ENCODE results near the gene HSD11B2.
A peak's percentile ranks its signal among the peaks of the same experiment; 100 is the strongest.
"Not testable (repeated sequence)": the region's sequence is repeated elsewhere in the genome, so short reads cannot be mapped to it uniquely, and the experiment has no call there.

The HSD11B2 gene

DNA sequence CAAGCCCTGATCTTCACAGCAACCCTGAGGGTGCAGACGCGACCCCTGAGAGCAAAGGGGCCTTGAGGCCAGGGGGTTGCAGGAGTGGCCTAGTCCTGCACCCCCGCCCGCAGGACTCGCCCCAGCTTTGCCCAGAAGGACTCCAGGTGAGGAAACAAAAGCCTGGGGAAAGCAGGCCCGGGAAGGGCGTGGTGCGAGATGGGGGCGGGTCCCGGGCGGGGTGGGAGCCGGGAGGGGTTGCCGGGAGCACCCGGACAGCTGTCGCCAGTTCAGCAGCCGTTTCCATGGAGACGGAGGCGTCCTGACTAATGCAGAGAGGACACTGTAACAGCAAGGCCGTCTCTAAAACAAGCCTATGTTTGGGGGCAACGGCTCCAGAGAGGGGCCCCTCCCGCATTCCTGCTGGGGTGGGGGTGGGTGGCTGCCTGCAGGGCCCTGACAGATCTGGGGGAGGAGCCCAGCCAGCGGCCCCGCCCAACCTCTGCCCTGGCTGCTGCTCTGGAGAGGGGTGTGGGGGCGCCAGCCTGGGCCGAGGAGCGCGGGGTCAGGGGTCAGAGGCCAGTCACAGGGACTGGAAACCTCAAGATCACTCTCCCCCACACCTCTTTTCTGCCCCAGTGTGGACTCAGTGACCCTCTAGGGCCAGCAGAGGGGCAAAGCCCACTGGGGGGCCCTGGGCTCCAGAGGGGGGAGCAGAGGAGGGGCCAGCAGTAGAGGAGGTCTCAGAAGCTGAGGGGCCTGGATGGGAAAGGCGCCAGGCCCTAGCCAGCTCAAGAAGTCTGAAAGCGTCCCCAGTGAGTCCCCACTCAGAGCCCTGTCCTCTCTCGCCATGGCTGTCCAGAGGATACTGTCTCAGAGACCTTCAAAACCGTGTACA lies 34.5 kb upstream of the HSD11B2 start:
- DNase-seq = peak; percentile 97 to 99

DNA sequence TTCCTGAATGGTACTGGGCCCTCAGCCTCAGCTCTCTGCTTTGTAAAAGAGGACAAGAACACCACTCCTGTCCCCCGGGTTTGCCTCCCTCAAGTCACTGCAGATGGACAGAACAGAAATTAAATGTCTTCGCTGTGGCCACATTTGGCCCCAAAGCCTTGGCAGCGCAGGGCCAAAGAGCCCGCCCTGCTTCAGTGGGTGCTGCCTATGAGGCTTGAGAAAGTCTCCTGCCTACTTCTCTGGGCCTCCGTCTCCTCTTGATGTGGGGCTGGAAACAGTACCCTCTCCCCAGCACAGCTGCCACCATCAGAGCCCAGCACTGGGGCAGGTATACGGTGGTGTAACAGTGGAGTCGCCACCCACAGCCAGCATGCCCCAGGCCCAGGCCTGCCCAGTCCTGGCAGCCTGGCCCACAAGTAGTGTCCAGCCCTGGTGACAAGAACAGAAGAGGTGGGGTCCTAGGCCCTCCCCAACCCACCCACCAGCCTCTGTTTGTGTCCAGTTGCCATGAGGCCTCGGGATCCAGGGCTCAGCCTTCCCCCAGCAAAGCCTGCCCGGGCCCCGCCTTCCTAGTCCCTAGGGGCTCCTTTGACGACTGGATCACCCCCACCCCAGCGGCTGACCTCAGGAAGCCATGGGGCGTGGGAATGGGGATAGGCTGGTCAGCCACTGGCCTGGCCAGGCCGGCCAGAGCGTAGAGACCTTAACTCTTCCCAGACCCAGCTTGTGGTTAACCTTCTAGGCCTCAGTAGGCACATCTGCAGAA lies 33.7 kb upstream of the HSD11B2 start:
- DNase-seq = peak in 1 of 2 experiments; percentile 19

DNA sequence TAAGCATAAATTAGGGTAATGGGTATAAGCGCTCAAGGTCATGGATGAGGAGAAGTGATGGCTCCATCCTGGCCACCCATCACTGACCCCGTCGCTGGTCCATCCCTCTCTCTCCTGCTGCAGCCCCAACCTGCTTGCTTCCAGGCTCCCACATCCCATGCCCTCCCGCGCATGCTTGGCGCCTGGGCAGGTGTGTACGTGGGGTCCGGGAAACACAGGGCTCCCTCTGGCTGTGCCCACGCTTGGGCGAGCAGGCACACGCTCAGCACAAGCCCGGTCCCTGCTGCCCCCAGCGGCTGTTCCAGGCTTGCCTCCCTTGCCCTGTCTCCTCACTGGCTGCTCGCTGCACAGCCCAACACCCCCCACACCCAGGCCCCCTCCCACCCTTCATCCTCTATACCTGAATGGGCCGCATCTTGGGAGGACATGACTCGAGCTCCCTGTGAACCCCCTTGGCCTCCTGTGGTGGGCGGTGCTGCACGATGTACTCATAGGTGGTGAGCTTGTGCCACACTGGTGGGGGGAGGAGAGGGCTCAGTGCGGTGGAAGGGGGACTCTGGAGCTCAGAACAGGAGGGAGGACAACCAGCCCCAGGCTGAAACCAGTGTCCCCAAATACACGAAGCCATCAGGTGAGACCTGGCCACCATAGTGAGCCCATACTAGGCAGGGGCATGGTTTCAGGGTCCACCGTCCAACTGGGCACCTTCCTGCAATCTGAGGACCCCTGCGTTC lies 32.9 kb upstream of the HSD11B2 start:
- no peak for DNase-seq

DNA sequence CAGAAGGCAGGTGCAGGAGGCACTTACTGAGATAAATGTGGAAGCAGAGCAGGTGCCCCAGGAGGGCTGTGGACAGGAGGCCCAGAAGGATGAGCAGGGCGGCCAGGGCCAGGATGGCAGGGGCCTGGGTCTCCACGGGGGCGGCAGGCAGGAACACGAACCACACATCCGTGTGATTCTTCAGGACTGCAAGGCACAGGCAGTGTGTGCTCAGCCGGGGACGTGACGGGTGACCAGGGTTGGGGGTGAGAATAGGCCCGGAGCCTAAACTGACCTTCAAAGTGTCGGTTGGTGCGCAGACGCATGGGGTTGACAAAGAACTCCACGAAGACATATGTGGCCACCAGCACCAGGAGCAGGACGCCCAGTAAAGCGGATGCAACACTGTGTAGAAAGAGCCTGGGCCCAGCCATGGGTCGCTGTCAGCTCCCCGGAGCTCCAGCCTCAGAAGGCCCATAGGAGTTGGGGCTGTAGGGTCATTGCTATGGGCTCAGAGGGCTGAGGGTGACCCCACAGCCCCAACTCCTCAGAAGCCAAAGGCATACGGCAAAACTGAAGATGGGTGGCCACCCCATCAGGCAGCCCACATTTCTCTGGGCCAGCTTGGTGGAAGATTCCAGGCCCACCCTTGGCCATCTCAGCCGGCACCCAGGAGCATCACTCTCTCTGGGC lies 32.2 kb upstream of the HSD11B2 start:
- no peak for DNase-seq

DNA sequence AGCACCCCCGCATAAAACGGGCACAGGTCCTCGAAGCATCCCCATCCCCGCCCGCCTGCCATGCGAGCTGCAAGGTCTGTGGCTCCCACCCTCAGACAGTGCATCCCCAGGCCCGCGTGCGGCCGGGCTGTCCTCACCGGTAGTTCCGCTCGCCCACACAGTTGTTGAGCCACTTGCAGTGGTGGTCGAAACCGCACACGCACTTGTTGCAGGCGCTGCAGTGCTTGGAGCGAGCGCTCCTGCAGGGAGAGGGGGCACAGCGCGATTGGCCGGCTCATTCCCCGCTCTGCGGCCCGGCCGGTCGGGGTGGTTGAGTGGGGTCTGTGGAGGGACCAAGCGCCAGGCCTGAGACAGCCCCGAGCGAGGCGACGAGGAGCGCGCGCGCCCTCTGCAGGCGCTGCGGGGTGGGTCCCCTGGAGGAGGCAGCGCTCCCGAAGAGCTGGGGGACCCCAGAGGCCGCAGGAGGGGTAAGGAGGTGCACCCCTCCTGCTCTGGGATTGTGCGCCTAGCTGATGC lies 31.6 kb upstream of the HSD11B2 start:
- peak in 1 of 2 experiments; percentile 49 for DNase-seq

DNA sequence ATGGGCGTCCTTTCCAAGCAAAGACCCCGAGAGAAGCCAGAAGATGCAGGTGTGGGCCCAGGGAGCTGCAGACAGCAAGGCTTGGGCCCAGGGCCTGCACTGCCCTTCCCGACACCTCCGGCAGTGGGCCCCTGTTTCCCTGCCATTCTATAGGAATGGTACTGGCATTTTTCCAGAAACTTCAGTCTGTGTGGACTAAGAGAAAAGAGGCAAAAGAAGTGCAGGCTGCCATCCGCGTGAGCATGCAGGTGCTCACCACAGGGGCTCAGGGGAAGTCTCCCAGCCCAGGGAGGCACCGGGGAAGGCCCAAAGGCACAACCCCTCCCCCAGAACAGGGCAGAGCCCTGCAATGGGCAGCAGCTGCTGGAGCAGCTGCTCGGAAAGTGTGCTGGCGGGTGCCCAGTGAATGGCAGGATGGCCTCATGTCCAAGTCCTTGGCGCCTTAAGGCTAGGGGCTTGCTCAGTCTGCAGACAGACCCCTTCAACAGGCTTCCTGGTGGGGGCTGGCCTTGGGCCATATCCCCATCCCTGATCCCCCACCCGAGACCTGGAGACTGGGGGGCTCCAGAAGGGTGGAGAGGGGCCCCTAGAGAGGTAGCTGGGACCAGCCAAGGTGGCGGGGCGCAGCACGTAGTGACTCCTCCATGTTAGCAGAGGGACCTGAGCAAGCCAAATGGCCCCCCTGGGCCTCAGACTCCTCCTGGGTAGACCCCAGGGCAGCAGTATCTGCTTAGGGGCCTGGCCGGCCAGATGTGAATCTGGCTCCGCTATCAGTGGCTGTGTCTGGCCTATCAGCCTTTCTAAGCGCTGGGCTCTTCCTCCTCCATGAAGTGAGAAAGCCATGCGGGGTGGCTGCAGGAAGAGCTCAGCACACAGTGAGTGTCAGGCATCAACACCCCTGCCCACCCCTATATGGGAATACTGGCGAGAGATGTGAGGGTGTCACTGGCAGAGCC lies 30.9 kb upstream of the HSD11B2 start:
- peak; percentile 73 to 88 for DNase-seq

DNA sequence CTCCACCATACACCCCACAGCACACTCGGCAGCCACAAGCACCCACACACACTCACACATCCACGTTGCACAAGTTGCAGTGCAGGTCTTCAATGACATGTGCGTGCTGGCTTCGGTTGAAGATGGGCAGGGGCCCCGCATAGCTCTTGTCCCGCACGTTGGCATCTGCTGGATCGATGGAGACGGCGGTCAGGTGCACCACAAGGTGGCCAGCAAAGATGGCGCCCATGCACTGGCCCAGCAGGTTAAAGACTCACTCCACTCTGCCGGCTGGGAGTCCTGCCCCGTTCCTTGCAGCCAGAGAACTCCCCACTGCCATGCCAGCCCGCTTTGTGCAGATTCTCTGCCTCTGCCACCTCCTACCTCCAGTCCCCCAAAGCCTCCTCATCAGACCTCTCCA lies 30.0 kb upstream of the HSD11B2 start:
- DNase-seq = no peak

DNA sequence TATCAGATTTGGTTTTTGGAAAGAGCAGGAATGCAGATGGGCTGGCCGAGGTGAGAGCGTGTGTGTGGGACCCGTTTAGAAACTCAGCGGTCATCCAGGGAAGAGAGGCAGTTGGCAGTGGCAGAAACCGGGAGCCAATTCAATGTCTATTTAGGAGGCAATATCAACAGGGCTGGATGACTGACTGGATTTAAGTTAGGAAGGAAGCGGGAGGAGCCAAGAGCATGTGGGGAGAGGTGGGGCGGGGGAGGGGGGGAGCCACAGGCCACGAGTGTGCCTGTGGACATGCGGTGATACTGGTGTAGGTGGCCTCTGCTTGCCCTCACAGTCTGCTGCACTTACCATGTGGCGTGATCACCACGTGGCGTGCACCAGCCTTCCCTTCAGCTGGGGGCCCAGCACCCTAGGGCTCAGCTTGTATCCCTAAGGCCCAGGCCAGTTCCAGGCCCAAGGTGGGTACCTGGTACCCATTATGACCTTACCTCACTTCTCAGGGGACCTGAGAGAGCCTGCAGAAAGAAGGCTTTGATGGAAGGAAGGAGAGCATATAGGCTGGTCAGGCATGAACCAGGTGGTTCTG lies 26.9 kb upstream of the HSD11B2 start:
- DNase-seq = no peak

DNA sequence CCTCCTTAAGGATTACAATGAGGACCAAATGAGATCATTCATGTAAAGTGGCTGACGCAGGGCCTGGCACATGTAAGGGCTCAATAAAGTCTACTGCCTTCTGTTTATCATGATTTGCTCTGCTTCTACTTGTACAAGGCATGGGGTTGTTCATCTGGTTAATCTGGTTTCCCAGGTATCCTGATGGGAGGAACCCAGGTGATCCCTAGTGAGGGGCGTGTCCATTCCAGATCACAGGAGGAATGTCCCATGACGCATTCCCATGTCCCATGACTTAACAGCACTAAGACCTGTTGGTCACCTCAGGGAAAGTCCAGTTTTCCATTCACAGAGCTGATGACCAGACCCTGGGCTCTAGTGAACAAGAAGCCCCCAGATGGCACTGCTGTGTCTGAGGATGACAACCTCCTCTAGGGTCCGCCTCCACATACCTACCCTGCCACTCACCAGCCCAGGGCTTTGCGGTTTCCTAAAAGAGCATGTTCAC lies 26.1 kb upstream of the HSD11B2 start:
- DNase-seq = no peak

DNA sequence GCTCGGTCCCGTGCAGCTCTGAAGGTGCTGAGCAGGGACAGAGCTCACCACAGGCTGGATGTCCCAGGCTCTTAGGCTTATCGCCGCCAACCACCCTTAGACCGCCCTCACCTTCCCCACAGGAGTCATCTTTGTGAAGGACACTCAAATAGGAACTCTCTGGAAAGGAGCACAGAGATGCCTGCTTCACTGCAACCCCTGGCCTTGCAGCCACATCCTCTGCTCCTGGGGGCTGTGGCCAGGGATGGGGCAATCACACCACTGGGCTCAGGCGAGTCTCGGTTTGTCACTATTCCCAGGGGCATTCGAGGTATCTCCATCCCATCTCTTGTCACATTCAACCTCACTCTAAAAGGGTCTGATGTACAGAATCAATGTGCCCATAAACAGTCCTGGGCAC lies 25.6 kb upstream of the HSD11B2 start:
- DNase-seq = no peak

DNA sequence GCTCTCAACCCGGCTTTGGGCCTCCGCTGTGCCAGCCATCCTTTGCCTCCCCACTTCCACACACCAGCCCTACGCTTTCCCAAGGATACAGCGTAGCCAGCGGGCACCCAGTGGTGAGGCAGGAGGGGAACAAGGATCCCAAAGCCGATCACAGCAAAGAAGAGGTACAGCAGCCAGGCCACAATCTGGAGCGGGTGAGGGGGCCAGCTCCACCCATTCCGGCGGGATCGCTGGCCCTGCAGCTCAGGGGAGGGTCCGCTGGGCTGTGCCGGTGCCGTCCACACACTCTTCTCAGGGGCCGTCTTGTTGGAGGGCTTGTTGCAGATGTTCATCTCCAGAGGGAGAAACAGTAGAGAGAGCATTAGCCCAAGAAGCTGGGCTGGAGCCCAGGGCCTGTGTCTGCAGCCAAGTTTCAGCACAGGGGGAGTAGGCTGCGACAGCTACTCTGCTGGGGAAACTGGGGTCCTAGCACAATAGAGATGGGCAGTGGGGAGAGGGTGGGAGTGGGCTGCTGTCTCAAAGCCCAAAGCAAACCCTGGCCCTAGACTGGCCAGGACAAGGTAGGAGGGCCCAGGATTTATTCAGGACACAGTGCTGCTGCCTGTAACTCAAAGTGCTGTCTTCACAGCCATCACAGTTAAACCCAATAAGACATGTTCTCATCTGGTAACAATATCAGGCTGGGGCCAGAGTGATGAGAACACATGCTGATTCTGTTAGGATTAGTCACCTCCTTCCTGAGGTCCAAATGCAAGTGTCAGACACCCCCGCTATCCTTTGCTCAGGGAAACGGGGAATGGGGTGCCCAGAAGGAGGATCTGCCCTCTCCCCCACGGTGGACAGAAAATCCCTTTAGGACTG lies 24.6 kb upstream of the HSD11B2 start:
- DNase-seq = no peak

DNA sequence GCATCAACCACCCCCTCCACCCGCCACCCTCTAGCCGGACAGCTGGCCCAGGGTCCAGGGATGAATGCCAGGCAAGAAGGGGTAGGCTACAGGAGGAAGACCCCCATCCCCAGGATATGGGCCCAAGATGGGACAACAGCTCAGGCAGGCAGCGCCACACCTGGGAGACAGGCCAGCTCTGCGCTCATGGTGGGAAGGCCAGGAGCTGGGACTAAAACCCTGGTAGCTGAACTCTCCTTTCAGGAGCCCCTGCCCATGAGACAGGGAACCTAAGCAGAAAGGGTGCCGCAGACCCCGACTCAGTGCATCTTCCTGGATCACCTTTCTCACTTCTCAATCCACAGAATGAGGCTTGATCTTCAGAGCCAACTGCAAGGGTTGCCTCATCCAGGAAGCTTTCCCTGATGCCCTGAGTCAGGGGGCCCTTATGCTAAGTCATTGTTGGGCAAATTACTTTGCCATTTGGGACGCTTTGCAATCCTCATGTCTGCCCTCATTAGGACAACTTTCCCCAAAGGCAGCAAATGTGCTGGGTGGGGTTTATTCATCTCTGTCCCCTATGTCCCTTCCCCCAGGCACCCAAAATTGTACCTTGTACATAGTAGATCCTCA lies 23.6 kb upstream of the HSD11B2 start:
- no peak for DNase-seq

DNA sequence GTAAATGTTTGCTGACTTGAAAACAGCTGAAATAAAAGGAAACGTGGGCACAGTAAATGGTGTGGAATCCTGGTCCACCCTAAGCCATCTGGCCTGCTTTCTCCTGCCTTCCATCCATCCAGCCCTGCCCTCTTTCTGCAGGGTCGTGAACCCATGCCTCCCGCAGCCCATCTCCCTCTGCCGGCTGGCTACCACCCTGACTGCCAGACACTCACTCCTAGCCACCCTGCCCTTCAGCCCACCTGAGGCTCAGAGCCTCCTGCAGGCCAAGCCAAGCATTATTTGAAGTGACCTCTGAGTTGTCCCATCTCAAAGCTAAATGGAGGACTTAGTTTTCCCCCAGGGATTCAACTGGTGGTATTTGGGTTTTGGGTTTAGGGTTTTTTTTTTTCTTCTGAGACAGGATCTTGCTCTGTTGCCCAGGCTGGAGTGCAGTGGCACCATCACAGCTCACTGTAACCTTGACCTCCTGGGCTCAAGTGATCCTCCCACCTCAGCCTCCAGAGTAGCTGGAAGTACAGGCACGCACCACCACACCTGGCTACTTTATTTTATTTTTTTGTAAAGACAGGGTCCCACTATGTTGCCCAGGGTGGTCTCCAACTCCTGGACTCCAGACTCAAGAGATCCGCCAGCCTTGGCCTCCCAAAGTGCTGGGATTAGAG lies 23.0 kb upstream of the HSD11B2 start:
- no peak for DNase-seq

DNA sequence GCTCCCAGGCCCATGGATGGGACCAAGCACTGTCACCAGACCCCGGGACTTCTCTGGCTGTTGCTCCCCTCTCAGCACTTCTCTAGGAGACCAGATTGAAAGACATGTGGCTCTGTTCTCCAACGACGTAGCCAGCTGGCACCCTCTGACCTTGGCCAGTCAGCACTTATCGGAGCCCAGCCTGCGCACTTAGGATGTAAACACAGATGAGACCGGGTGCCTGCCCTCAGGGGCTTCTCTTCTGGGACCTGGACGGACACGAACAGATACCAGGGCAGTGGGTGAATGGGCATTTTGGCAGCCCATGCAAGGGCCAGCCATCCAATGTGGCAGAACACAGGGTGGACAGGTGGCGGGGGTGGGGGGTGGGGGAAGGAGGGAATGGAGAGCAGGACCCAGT lies 21.3 kb upstream of the HSD11B2 start:
- no peak for DNase-seq

DNA sequence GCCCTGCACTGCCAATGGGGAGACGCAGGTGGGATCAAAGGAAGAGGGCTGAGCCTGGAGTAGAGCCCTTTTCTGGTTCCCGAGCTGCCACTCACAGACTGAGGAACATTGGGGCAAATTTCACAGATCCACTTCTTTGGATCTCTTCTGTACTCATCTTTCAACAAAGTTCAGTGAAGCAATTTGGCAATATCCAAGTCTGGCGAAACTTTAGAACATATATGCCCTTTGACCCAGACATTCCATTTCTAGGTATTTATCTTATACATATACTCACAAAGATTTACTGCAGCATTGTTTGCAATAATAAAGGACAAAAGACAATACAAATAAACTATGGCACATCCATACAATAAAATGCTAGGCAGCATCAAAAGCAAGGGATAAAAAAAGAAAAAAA lies 19.6 kb upstream of the HSD11B2 start:
- no peak for DNase-seq

DNA sequence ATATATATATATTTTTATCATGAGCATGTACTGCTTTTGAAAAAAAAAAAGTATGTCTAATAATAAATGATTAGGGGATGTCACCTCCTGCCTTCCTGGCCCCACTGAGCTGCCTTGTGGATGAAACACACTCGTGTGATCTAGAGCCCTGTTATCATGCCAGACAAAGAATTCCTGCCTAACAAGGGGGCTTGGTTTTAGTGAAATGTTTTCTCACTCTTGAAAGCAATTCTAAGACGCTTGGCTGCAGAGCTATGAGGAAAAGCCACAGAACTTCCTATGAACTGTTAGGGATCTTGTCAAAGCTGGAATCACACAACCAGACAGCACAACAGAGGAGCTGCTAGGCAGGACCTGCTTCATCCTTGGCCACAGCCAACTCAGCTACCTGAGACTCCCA lies 18.6 kb upstream of the HSD11B2 start:
- no peak for DNase-seq

DNA sequence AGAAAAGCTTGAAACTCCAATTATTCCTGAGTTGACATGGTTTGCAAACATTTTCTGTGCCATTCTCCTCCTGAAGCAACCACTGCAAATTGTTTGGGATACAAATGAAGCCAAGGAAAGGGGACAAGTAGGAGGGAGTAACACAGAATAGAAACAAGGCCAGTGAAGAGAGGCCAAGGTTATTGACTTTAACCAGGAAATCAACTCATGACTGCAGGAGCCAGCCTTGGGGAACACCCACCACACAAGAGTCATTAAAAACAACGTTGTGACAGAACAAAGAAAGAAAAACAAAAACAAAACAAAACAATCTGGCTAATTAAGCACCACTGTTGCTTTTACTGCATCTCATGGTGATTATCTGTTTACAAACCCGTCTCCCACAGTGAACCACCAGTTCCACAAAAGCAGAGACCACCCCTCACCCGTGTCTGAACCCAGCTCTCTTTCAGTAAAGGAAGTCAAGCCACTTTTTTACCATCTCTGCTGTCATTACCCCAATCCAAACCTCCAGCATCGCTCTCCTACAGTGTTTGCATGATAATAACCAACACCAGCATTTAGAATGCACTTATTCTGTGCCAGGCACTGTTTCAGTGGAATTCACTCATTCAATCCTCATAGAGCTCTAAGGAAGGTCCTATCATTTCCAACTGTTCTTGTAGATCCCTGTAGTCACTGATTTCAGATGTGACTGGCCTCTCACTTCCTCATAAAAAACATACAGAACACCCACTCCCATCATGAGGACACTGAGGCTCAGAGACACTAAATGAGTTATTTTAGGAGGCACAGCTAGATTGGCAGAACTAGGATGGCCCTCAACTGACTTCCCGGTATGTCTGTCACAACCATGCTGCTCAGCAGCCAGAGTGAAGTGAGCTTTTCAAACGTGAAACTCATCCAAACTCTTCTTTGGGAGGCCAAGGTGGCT lies 16.7 kb upstream of the HSD11B2 start:
- no peak for DNase-seq

DNA sequence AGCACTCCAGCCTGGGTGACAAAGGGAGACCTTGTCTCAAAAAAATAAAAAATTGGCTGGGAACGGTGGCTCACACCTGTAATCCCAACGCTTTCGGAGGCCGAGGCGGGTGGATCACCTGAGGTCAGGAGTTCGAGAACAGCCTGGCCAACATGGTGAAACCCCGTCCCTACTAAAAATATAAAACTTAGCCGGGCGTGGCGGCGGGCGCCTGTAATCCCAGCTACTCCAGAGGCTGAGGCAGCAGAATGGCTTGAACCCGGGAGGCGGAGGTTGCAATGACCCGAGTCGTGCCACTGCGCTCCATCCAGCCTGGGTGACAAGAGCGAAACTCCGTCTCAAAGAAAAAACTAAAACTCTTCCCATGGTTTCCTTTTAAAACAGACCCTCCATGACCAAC lies 15.5 kb upstream of the HSD11B2 start:
- not testable (repeated sequence) for DNase-seq

All from NCI-H524 (cell line).